ENCODE measurements around the gene PIK3C3.

Gene PIK3C3

GRCh38 chr18:41954827-41955613, at the start of gene PIK3C3:
PIK3C3 (plus strand) TSS chr18:41955234; CDS start chr18:41955292, 58 bp downstream.
- DNase-seq (ENCODE audit: low read depth), result peak; percentile 98

DNA sequence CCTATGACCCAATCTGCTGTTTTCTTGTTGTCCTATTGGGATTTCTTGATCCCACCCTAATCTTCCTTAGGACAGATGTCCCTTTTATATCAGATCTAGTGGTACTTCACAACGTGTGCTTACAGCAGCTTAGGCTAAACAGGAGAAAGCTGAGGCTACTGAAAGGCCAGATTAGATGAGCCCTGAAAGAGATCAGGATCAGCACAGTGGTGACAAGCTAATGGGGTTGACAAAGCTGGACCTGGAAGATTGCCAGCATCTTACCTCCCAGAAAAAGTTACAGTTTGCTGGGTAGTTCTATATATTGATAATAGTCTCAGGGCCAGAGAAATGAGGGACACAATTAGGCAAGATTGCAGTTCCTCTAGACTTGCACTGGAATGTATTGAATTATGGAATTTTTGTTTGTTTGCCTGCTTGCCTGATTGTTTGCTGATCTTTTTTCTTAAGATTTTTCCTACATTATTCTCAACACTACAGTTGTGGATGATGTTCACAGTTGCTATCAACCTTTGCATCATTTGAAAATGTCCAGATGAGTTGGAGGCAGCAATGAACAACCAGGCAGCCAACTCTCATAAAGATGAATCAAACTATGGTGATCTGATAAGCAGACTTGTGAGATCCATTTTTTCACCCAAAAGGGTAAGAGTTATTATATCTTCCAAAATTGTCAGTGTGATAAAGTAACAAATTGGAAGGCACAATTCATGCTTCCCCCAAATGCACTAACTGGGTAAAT, 49.1 kb upstream of the PIK3C3 start:
- DNase-seq (ENCODE audit: low read depth), result no peak

DNA sequence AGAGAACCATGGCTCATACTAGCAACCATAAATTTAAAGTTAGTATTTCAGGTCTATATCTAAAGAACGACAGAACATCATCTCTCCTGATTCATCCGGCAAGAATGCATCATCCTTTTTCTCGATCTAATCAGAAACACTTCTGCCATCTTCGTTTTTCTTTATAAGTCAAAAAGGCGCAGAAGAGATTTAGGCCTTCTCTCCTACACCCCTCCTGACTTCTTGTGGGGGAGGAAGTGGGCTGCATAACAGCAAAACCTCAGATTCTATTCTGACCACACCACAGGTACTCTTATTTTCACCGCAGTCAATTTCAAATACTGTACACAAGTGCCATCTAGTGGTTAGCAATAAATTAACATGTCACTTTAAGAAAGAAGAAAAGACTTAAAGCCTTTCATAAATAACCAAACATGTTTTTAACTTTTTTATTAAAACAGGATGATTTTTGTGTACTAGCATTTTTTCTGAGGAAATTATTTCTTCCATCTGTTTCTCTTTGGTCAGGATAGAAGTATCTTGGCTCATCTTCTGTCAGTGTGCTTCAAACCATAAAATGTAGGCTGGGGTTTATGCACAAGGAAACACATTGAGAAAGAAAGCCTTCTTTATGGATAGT, 48.4 kb upstream of the PIK3C3 start:
- DNase-seq (ENCODE audit: low read depth), result peak; percentile 25

GRCh38 chr18:41917181-41917580, 37.9 kb upstream of the PIK3C3 start:
- DNase-seq (ENCODE audit: low read depth), result no peak

DNA sequence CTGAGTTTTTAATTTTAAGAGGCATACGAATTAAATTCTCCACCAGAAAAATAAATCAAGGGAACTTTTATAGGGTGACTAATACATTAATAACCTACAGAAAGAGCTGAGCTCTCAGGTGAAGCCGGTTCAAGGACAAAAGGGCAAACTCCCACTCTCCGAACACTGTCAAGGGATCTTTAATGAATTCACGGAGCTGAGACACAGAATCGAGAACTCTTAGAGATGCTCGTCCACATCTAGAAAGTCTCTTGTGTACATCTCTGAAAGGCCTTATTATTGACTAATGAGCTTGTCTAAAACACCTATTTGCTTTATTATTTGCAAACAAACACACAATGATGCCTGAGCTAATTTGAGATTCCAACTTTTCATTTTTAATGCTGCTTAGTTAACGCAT, 33.3 kb upstream of the PIK3C3 start:
- no peak for DNase-seq (ENCODE audit: low read depth)

DNA sequence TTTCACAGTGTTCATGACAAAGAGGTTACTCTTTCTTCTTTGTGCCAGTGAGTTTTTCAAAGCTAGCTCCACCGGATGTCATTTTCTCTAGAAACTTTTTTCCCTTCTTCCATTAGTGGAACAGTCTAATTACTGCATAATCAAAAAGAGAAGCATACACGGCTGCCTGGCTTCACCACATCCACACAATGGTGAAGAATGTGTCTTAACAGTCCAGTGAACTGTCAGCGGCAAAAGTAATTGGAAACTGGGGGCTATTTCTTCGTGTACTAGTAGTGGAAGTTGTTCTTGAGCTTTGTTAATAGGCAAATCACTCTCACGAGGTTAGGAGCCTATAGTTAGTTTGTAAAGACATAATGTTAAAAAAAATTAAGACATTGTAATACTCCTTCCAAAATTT, 32.9 kb upstream of the PIK3C3 start:
- no peak for DNase-seq (ENCODE audit: low read depth)

GRCh38 chr18:41922841-41923240, 32.2 kb upstream of the PIK3C3 start:
- DNase-seq (ENCODE audit: low read depth), result no peak

DNA sequence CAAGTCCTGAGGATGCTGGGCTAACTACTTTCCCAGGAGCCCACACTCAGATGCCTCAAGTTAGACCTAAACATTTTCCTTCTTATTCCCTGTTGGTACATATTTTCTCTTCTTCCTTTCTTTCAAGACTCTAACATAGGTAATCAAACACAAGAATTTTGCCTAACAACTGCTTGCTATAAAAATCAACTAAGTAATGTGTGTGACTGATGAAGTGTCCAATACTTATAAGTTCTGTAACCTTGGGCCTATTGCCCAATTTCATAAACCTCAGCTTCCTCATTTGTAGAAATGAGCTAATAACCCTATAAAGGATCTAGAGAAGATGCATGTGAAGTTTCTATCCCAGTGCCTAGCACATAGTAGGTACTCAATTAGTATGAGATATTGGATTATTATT, 31.6 kb upstream of the PIK3C3 start:
- DNase-seq (ENCODE audit: low read depth), result no peak

GRCh38 chr18:41928581-41928980, 26.5 kb upstream of the PIK3C3 start:
- no peak for DNase-seq (ENCODE audit: low read depth)

DNA sequence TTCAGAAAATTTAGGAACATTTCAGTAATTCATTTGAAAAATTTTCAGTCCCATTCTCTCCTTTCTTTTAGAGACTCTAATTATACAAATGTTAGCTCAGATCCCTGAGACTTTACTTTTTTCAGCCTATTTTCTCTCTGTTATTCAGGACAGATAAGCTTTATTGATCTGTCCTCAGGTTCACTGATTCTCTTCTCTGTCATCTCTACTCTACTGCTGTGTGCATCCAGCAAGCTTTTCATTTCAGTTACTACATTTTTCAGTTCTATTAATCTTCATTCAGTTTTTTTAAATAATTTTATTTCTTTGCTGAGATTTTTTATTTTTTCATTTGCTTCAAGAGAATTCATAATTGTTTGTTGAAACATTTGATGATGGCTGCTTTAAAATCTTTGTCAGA, 22.1 kb upstream of the PIK3C3 start:
- no peak for DNase-seq (ENCODE audit: low read depth)

GRCh38 chr18:41933778-41934177, 21.3 kb upstream of the PIK3C3 start:
- DNase-seq (ENCODE audit: low read depth), result no peak

- DNase-seq (ENCODE audit: low read depth), result no peak
These were observed 18.4 kb upstream of the PIK3C3 start for GRCh38 chr18:41936471-41937134.

DNA sequence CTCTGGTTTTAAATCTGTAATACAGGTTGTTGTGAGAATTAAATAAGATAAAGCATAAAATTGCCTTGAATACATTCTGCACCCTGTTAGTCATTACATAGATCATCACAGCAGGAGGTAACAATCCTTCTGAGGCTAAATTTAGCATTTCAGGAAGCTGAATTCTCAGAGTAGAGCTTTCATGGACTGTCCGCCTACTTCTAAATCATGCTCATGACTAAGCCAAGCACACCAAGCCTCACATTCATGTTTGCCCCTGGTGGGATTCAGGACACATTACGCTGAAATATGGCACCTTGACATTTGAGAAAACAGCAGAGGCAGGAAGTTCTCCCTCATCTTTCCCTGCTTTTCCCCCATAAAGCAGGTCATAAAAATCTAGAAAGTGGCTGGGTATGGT, 16.6 kb upstream of the PIK3C3 start:
- DNase-seq (ENCODE audit: low read depth), result peak; percentile 63

DNA sequence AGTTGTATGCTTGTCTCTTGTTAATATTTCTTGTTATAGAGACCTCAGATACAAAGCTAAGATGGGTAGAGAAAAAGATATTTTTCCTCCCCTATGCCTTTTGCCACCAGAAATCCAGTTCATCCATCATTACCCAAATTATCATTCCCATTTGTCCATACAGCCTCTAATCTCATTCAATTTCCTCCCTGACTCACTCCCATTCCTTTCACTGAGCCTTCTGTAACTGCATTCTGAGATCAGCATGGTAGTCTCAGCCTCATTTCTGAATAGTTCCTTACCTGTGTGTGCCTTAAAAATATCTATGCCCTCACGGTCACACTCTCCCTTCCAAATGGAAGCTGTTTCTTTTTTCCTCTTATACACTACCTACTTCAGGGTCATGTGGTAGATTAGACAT, 15.7 kb upstream of the PIK3C3 start:
- DNase-seq (ENCODE audit: low read depth), result no peak

DNA sequence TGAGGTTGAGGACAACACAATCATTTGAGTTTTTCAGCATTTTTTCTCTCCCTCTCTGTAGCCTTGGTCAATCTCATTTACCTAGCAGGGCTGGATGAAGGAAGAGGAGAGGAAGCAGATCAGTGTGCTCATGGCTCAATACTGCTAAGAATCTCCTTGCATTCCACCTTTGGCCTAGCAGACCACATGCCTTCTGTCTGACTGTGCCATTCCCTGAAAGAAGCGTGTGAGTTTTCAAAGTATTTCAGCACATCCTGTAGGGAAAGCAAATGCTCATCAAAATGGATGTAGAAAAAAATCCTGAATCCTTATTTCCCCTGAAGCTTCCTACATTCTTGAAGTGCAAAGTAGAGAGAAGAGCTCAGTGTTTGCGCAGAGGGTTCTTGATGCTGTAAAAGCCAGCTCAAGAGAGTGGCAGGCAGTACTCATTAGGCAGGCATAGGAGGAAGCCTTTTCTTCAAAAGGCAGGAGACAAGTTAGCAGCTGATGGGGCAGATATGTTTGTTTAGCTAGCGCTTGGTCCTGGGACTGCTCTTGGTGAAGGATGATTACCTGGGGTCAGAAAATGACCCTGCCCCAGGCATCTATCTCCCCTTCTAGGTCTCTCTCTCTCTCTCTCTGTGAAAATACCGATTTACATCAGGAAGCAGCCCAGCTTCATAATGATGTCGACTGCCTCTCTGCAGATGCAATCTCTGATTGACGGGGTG, 14.4 kb upstream of the PIK3C3 start:
- peak; percentile 63 for DNase-seq (ENCODE audit: low read depth)

GRCh38 chr18:41942254-41942653, 12.8 kb upstream of the PIK3C3 start:
- DNase-seq (ENCODE audit: low read depth), result no peak

GRCh38 chr18:41948544-41949110, 6.4 kb upstream of the PIK3C3 start:
- DNase-seq (ENCODE audit: low read depth), result no peak

DNA sequence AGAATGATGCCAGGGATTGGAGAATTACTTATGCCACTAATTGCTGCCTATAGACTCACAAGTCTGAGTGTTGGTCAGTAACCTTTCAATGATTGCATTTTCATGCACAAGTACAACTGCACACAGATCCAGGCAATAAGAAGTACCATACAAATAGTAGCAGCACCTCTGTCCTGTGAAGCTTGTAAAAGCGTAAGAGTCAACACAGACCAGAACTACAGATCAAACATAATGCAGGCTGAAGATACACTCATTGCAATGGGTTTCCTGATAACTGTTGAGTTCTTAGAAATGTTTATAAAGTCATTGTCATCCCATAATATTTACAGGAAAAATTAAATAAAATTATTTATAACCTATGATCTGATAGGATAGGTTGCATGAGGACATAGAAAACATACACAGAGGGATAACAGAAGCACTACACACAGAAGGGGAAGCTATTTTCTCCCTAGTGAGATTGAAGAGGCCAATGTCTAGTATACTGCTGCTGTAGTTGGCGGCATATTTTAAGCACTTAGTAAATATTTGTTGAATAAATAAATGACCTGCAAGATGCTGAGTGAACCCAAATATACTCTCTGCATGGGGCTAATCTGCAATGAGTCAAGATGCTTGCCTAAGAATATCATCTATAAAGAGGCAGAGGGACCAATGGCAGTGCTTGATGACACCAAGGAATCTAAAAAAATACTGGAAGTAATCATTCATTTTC, 5.7 kb upstream of the PIK3C3 start:
- DNase-seq (ENCODE audit: low read depth), result no peak

DNA sequence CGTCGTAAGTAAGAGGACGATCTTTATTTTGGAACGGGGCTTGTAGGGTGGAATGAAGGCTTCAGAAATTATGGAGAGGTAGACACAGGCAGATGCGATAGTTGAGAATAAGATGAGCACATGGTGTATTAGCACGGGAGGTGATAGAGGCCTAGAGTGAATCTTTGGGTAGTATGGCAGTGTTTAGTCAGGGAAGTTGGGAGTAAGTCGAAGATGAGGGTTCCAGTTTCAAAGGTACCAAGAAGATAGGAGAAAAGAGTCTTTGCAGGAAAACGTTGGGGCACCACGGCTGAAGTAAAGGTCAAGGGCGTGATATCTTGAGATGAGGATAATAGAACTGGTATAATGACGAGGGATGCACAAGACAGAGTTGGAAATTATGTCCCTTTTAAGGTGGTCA, 654 bp downstream of the PIK3C3 start:
- no peak for DNase-seq (ENCODE audit: low read depth)

DNA sequence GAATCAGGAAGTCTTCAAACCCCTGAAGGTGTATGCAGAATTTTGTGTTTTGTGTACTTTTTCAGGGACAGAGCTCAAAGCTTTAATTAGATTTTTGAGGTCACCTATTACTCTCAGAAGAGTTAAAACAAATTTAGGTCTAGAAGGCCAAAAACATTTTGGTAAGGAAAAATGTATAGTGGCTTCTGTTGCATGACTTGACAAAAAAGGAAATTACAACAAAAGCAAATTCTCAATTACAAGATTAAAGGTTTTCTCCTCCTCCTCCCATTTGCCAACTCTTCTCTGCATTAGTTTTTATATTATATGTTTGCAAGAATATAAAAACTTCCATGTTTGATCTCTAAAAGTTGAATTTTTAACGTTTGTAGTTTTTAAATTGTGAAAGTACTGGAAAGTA, 4.0 kb downstream of the PIK3C3 start:
- DNase-seq (ENCODE audit: low read depth), result no peak

Measured in fibroblast of gingiva (primary cell).